Measurements from ENCODE around the gene CASZ1. TPM values are rescaled to one million over a fixed set of nuclear protein-coding genes. Genes with fewer than 3 reads are reported as not detected.

The CASZ1 gene
- total and polyA plus RNA-seq, 4 experiments from 2014 or later = 0.13 to 8.8 (median 4.7) TPM

DNA sequence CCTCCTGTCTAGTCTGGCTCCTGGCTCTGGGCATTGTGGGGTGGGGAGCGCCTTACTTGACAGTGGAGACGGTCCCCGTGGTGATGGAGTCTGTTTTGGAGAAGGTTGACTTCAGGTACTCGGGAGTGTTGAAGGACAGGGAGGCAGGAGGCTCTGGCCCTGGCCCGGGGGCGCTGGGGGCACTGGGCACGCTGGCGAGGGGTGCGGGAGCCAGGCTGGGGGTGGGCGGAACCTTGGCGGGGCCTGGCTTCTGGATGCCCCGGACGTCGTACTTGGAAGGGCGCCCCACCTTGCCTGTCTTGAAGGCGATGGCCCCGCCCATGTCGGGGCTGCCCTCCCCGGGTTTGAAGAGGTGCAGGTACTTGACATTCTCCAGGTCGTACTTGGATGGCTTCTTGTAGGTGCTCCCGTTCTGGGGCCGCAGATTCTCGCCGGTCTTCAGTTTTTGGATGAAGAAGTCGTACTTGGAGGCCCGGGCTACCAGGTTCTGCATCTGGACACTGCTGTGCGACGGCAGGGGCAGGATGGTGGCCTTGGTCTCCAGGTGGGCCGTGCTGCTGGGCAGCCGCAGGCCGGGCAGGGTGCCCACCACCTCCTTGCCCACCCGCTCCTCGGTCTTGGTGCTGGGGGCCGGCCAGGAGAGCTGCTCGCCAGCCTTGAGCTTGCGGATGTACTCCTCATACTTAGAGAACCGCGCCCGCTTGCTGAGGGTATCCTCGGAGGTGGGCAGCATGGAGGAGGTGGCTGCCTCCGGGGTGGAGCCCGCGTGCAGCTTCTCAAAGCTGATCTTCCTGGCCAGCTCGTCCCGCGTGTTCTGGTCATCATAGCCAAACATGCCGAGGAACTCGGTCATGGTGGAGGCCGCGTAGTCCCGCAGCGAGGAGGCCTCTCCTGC, 136.6 kb downstream of the CASZ1 start:
- POLR2A ChIA-PET (ENCODE audit: partially characterized antibody) = no interaction called here
- Mint-ChIP-seq H3K27ac (no peak overlapping the region), H3K9me3 (no peaks in the 10 kb centered on the region), H3K36me3 (peaks cover 0 to 15% of the 10 kb centered on the region in 2 donors), H3K4me1 (peaks cover 0 to 1% (median 0%) of the 10 kb centered on the region in 4 donors), H3K4me3 (no peak overlapping the region), H3K27me3 (no peaks in the 10 kb centered on the region)
- no peak for DNase-seq
- no peaks in the 10 kb centered on the region for H3K36me3 ChIP-seq (ENCODE audit: insufficient read depth, low read length)
- CTCF ChIA-PET (ENCODE audit: partially characterized antibody) = no interaction called here
- H3K4me3 ChIP-seq (ENCODE audit: low read length in 2 of 2) = no peak overlapping the region
- intact Hi-C loops (cut with micrococcal nuclease) = no loop called here
- no peak overlapping the region for H3K27ac ChIP-seq (ENCODE audit: low read depth, low read length)
- H3K9me3 ChIP-seq (ENCODE audit: control insufficient read depth in 1 of 2, low read length in 2 of 2) = no peaks in the 10 kb centered on the region
- H3K27me3 ChIP-seq (ENCODE audit: insufficient read depth, low read length) = no peaks in the 10 kb centered on the region
- H3K4me1 ChIP-seq (ENCODE audit: insufficient read depth, low read length) = no peaks in the 10 kb centered on the region

DNA sequence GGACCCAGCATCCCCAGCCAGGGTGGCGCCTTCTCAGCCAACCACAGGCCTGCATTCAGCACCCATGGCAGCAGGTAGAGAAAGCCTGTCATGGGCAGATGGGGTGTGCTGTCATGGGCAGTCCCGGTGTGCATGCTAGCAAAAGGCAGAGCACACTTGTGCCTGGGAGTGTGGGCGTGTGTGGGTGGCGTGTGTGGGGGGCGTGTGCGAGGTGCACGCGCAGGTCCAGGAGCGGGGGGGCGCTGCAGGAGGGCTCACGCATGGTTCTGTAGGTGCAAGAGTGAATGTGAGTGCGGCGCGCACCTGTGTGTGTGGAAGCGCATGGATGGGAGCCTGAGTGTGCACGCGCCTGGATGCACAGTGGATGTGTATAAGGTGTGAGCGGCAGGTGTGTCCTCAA, 137.2 kb downstream of the CASZ1 start:
- H3K27me3 Mint-ChIP-seq = no peaks in the 10 kb centered on the region
- DNase-seq = no peak
- H3K4me1 Mint-ChIP-seq = peaks cover 0 to 1% (median 0%) of the 10 kb centered on the region in 4 donors
- Histone ChIP-seq H3K27me3 (ENCODE audit: insufficient read depth, low read length) (no peaks in the 10 kb centered on the region), H3K27ac (ENCODE audit: low read depth, low read length) (no peak overlapping the region), H3K4me1 (ENCODE audit: insufficient read depth, low read length) (no peaks in the 10 kb centered on the region), H3K9me3 (ENCODE audit: control insufficient read depth in 1 of 2, low read length in 2 of 2) (no peaks in the 10 kb centered on the region), H3K4me3 (ENCODE audit: low read length in 2 of 2) (no peak overlapping the region), H3K36me3 (ENCODE audit: insufficient read depth, low read length) (no peaks in the 10 kb centered on the region)
- intact Hi-C loops (cut with micrococcal nuclease) = no loop called here
- ChIA-PET CTCF (ENCODE audit: partially characterized antibody) (no interaction called here), POLR2A (ENCODE audit: partially characterized antibody) (no interaction called here)
- H3K4me3 Mint-ChIP-seq = no peak overlapping the region
- no peak overlapping the region for H3K27ac Mint-ChIP-seq
- no peaks in the 10 kb centered on the region for H3K9me3 Mint-ChIP-seq
- peaks cover 0 to 17% of the 10 kb centered on the region in 2 donors for H3K36me3 Mint-ChIP-seq

DNA sequence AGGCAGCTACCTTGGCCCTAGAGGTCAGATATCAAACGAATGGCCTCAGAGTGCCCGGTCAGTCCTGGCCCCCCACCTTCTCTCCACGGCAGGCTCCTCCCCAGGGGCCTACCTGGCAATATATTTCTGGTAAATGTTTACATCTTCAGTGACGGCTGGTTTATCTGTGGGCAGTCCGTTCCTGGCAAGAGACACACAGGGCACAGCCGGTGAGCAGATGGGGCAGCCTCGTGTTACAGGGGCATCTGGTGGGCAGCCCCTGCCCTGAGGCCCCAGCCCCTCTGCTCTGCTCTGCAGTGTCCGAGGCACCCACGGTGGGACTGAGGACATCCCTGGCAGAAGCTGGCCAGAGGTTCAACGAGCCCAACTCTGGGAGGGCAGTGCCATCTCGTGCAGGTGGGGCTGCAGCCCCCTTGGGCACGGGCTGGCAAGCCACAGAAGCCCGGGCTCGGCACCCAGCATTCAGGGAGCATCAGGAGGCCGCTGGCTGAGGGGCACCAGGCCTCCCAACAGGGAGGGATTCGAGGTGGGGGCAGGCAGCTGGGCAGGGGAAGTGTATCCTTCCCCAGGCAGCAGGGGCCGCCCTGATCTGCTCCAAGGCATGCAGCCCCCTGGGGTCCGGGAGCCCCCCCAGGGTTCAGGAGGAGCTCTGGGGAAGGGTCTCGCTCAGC, 137.9 kb downstream of the CASZ1 start:
- intact Hi-C loops (cut with micrococcal nuclease) = no loop called here
- POLR2A ChIA-PET (ENCODE audit: partially characterized antibody) = no interaction called here

DNA sequence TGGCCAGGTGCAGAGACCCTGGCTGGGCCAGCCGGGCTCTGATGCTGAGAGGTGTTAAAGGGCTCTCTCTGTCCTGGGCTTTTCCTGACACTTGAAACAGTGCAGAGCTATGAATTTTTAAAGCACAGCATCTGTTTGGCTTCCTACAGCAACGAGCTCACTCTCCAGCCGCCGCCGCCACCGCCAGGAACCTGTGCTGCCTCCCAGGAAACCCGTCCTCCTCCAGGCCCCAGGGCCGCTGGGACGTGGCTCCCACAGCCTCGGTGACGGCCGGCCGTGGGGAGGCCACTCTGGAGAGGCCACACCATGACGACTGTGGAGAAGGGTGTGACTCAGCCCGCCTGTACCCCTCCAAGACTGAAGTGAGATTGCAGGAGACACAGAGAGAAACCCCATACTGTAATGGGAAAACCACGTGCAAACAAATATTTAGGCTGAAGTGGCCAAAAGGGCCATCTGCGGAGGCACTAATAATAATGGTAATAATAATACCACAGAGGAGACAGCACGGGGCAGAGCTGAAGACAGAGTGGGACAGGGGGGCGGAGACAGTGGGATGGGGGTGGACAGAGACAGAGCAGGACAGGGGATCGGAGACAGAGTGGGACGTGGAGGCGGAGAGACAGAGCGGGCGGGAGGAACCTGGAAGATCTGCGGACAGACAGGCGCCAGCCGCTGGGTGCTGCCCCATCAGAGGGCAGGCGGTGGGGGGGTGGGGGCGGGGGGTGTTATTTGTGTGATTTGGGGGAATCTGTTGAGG, 139.2 kb downstream of the CASZ1 start:
- CTCF ChIA-PET (ENCODE audit: partially characterized antibody) = no interaction called here
- H3K36me3 Mint-ChIP-seq = peaks cover 0 to 19% of the 10 kb centered on the region in 2 donors
- H3K27me3 Mint-ChIP-seq = no peaks in the 10 kb centered on the region
- H3K4me3 Mint-ChIP-seq = no peak overlapping the region
- H3K4me1 ChIP-seq (ENCODE audit: insufficient read depth, low read length) = no peaks in the 10 kb centered on the region
- DNase-seq = no peak
- no peak overlapping the region for H3K27ac ChIP-seq (ENCODE audit: low read depth, low read length)
- no peaks in the 10 kb centered on the region for H3K36me3 ChIP-seq (ENCODE audit: insufficient read depth, low read length)
- intact Hi-C loops (cut with micrococcal nuclease) = no loop called here
- no peaks in the 10 kb centered on the region for H3K9me3 ChIP-seq (ENCODE audit: control insufficient read depth in 1 of 2, low read length in 2 of 2)
- H3K4me1 Mint-ChIP-seq = peaks cover 0 to 1% (median 0%) of the 10 kb centered on the region in 4 donors
- H3K27me3 ChIP-seq (ENCODE audit: insufficient read depth, low read length) = no peaks in the 10 kb centered on the region
- H3K27ac Mint-ChIP-seq = no peak overlapping the region
- H3K9me3 Mint-ChIP-seq = no peaks in the 10 kb centered on the region
- POLR2A ChIA-PET (ENCODE audit: partially characterized antibody) = no interaction called here
- no peak overlapping the region for H3K4me3 ChIP-seq (ENCODE audit: low read length in 2 of 2)

More for the DNA sequence above, 137.9 kb downstream of the CASZ1 start:
- H3K9me3 ChIP-seq (ENCODE audit: control insufficient read depth in 1 of 2, low read length in 2 of 2) = no peaks in the 10 kb centered on the region
- no peak overlapping the region for H3K4me3 ChIP-seq (ENCODE audit: low read length in 2 of 2)
- H3K36me3 ChIP-seq (ENCODE audit: insufficient read depth, low read length) = no peaks in the 10 kb centered on the region
- Mint-ChIP-seq H3K27me3 (no peaks in the 10 kb centered on the region), H3K4me3 (no peak overlapping the region), H3K9me3 (no peaks in the 10 kb centered on the region), H3K36me3 (peaks cover 0 to 19% of the 10 kb centered on the region in 2 donors), H3K4me1 (peaks cover 0 to 1% (median 0%) of the 10 kb centered on the region in 4 donors), H3K27ac (no peak overlapping the region)
- CTCF ChIA-PET (ENCODE audit: partially characterized antibody) = no interaction called here
- H3K4me1 ChIP-seq (ENCODE audit: insufficient read depth, low read length) = no peaks in the 10 kb centered on the region
- no peak for DNase-seq
- no peaks in the 10 kb centered on the region for H3K27me3 ChIP-seq (ENCODE audit: insufficient read depth, low read length)
- H3K27ac ChIP-seq (ENCODE audit: low read depth, low read length) = no peak overlapping the region

DNA sequence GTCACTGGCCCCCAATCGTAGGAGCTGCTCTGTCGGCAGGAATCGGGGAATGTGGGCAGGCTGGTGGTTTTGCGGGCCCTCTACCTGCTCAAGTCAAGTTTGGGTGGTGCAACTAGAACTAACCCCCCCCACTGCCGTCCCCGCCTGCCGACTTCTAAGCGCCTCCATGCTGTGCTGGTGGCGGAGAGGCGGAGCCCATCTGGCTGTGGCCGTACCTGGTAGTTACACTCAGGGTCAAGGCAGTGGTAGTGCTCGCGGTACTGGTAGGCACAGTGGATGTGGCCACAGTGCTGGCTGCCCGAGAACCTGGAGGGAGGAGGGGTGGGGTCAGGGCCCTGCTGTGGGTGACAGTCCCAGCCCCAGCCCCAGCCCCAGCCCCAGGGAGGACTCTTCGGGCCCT, 140.0 kb downstream of the CASZ1 start:
- Histone ChIP-seq H3K27me3 (ENCODE audit: insufficient read depth, low read length) (no peaks in the 10 kb centered on the region), H3K27ac (ENCODE audit: low read depth, low read length) (no peak overlapping the region), H3K36me3 (ENCODE audit: insufficient read depth, low read length) (no peaks in the 10 kb centered on the region), H3K4me1 (ENCODE audit: insufficient read depth, low read length) (no peaks in the 10 kb centered on the region), H3K4me3 (ENCODE audit: low read length in 2 of 2) (no peak overlapping the region), H3K9me3 (ENCODE audit: control insufficient read depth in 1 of 2, low read length in 2 of 2) (no peaks in the 10 kb centered on the region)
- no peaks in the 10 kb centered on the region for H3K27me3 Mint-ChIP-seq
- DNase-seq = no peak
- intact Hi-C loops (cut with micrococcal nuclease) = no loop called here
- no peak overlapping the region for H3K27ac Mint-ChIP-seq
- CTCF ChIA-PET (ENCODE audit: partially characterized antibody) = no interaction called here
- H3K9me3 Mint-ChIP-seq = no peaks in the 10 kb centered on the region
- peaks cover 0 to 19% of the 10 kb centered on the region in 2 donors for H3K36me3 Mint-ChIP-seq
- no peak overlapping the region for H3K4me3 Mint-ChIP-seq
- peaks cover 0 to 1% (median 0%) of the 10 kb centered on the region in 4 donors for H3K4me1 Mint-ChIP-seq
- POLR2A ChIA-PET (ENCODE audit: partially characterized antibody) = no interaction called here

DNA sequence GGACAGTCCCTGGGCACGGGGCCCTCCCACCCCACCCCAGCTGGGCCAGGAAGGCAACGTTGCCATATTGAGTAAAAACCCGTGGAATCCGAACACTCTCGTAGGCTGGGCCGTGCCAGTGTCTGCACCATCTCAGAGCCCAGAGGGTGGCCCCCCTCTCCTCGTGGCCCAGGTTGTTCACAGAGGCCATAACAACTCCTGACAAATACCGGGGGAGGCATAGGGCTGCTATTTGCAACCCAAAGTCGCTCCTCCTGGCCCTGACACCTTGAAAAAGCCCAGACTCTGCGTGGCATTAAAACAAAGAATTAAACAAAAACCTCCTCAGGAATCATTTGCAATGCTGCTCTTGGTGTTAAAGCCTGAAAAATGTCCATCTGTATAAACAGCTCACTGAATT, 141.4 kb downstream of the CASZ1 start:
- H3K4me3 ChIP-seq (ENCODE audit: low read length in 2 of 2) = no peak overlapping the region
- Mint-ChIP-seq H3K4me3 (no peak overlapping the region), H3K9me3 (no peaks in the 10 kb centered on the region), H3K27ac (no peak overlapping the region), H3K36me3 (peaks cover 0 to 19% of the 10 kb centered on the region in 2 donors), H3K4me1 (peaks cover 0 to 1% (median 0%) of the 10 kb centered on the region in 4 donors), H3K27me3 (no peaks in the 10 kb centered on the region)
- DNase-seq = no peak
- H3K9me3 ChIP-seq (ENCODE audit: control insufficient read depth in 1 of 2, low read length in 2 of 2) = no peaks in the 10 kb centered on the region
- POLR2A ChIA-PET (ENCODE audit: partially characterized antibody) = no interaction called here
- no peaks in the 10 kb centered on the region for H3K36me3 ChIP-seq (ENCODE audit: insufficient read depth, low read length)
- intact Hi-C loops (cut with micrococcal nuclease) = no loop called here
- CTCF ChIA-PET (ENCODE audit: partially characterized antibody) = no interaction called here
- H3K4me1 ChIP-seq (ENCODE audit: insufficient read depth, low read length) = no peaks in the 10 kb centered on the region
- no peak overlapping the region for H3K27ac ChIP-seq (ENCODE audit: low read depth, low read length)
- H3K27me3 ChIP-seq (ENCODE audit: insufficient read depth, low read length) = no peaks in the 10 kb centered on the region
